Stomach (tissue), 4 donors: ENCODE measurements around the gene CRACR2A.

ENCODE experiments used
- CTCF ChIP-seq, 7 experiments: fragments of 450-650 bp in 4 of 7; fragments of 200-600 bp in 3 of 7; sonication (generic) in 3 of 7; IDR thresholded peaks; one replicate each; pipeline ENCODE4 v1.5.1; 2016 to 2019; ENCODE audit warnings: antibody characterized with exemption in 7 of 7, control low read depth in 2 of 7, mild to moderate bottlenecking in 1 of 7
- EP300 ChIP-seq: sonication (generic); formaldehyde crosslinking; IDR thresholded peaks from one replicate; pipeline ENCODE4 v1.6.1; 2017; ENCODE audit warnings: antibody characterized with exemption
- POLR2A ChIP-seq, 4 donors: fragments of 450-650 bp; IDR thresholded peaks; one replicate each; pipeline ENCODE4 v1.6.1; 2016; ENCODE audit warnings: antibody characterized with exemption in 4 of 4, control low read depth in 2 of 4, mild to moderate bottlenecking in 1 of 4, moderate library complexity in 1 of 4

GRCh38 chr12:3744229-3744901, 8.5 kb downstream of the CRACR2A start:
- no peak for TF ChIP-seq CTCF (IDR thresholded peaks at IDR 0.05)
- TF ChIP-seq POLR2A (IDR thresholded peaks at IDR 0.05) = no peak
- TF ChIP-seq EP300 = no peak
